HG02642 (cell line): ENCODE data around the gene ROPN1L.
A peak's percentile ranks its signal among the peaks of the same experiment; 100 is the strongest.
"Not testable (repeated sequence)": the region's sequence is repeated elsewhere in the genome, so short reads cannot be mapped to it uniquely, and the experiment has no call there.

ENCODE experiments used
- ATAC-seq: cut with Tn5 transposase; IDR thresholded peaks from one replicate; pipeline ENCODE4 v1.9.1; 2021; ENCODE audit warnings: mild to moderate bottlenecking; ENCODE audit not compliant: unreplicated experiment, poor library complexity

Gene ROPN1L

GRCh38 chr5:10441083-10441991 is at the start of gene ROPN1L:
TSS of gene ROPN1L (plus strand) at chr5:10441879. CDS start at chr5:10442168, 289 bp downstream.
- peak; percentile 98 for ATAC-seq

GRCh38 chr5:10392567-10393328 is 48.9 kb upstream of the ROPN1L start:
- ATAC-seq, result not testable (repeated sequence)

GRCh38 chr5:10393491-10393890 is 48.2 kb upstream of the ROPN1L start:
- no peak for ATAC-seq

GRCh38 chr5:10396552-10396951 is 45.1 kb upstream of the ROPN1L start:
- ATAC-seq, result no peak

GRCh38 chr5:10399839-10400238 is 41.8 kb upstream of the ROPN1L start:
- ATAC-seq, result no peak

GRCh38 chr5:10400411-10400810 is 41.3 kb upstream of the ROPN1L start:
- ATAC-seq, result no peak

- no peak for ATAC-seq
Observed at GRCh38 chr5:10400831-10401230, 40.8 kb upstream of the ROPN1L start.

- peak; percentile 82 for ATAC-seq
Observed at GRCh38 chr5:10401498-10401897, 40.2 kb upstream of the ROPN1L start.

GRCh38 chr5:10403829-10404228 is 37.9 kb upstream of the ROPN1L start:
- no peak for ATAC-seq

GRCh38 chr5:10406651-10407050 is 35.0 kb upstream of the ROPN1L start:
- no peak for ATAC-seq

- no peak for ATAC-seq
Observed at GRCh38 chr5:10409504-10409903, 32.2 kb upstream of the ROPN1L start.

GRCh38 chr5:10410662-10411061 is 31.0 kb upstream of the ROPN1L start:
- ATAC-seq, result no peak

- ATAC-seq, result no peak
Observed at GRCh38 chr5:10411336-10411735, 30.3 kb upstream of the ROPN1L start.

GRCh38 chr5:10416868-10417267 is 24.8 kb upstream of the ROPN1L start:
- no peak for ATAC-seq

- ATAC-seq, result peak; percentile 75
Observed at GRCh38 chr5:10418654-10419345, 22.9 kb upstream of the ROPN1L start.

- ATAC-seq, result no peak
Observed at GRCh38 chr5:10420468-10420867, 21.2 kb upstream of the ROPN1L start.

- ATAC-seq, result no peak
Observed at GRCh38 chr5:10420932-10421331, 20.7 kb upstream of the ROPN1L start.

- ATAC-seq, result no peak
Observed at GRCh38 chr5:10421896-10422691, 19.6 kb upstream of the ROPN1L start.

GRCh38 chr5:10423022-10423421 is 18.7 kb upstream of the ROPN1L start:
- no peak for ATAC-seq
